ENCODE data around the gene IL17RD. TPM values are rescaled to one million over a fixed set of nuclear protein-coding genes. Genes with fewer than 3 reads are reported as not detected.
A peak's percentile ranks its signal among the peaks of the same experiment; 100 is the strongest.

Gene IL17RD
- not detected in 2 replicates for total RNA-seq (2011; cell fraction: chromatin; rRNA removed; ENCODE audit: low replicate concordance)
- not detected in 2 replicates for total RNA-seq (2011; cell fraction: nucleolus; rRNA removed)
- 0.07 TPM in 1 of 2 replicates, not detected in the other for total RNA-seq (2011; cell fraction: nucleoplasm; rRNA removed)
- total RNA-seq (2014; rRNA removed), result 0.09 TPM in 1 of 2 replicates, not detected in the other
- total RNA-seq (2014; rRNA removed; fragmentation: Illumina TruSeq; extraction: Trizol), result 0.07 TPM in 1 of 2 replicates, not detected in the other
- total RNA-seq (2015; rRNA removed; fragmentation: Illumina TruSeq; extraction: Trizol), result 0.04 TPM in 1 of 2 replicates, not detected in the other
- 0.04 and 0.25 TPM in 2 replicates for total RNA-seq (2021)
- 0.04 TPM in 1 of 2 replicates, not detected in the other for polyA plus RNA-seq (2011; rRNA removed)
- polyA plus RNA-seq (2011; cell fraction: cytosol; rRNA removed), result not detected in 2 replicates
- 0.01 TPM in 1 of 2 replicates, not detected in the other for polyA plus RNA-seq (2011; cell fraction: nucleus; rRNA removed)
- polyA plus RNA-seq (2012), result 0.01 TPM in 2 replicates
- polyA plus RNA-seq (2014; fragmentation: Illumina TruSeq; extraction: Trizol), result not detected in 2 replicates
- under 1 TPM in 1 of 2 experiments, not detected in 1; under 0.01 TPM for polyA plus RNA-seq (2014; fragmentation: Nextera tagmentation; extraction: Ambion mirVana)
- not detected in 2 replicates for polyA plus RNA-seq (2014; rRNA removed)
- polyA minus RNA-seq (2011; rRNA and poly(A)+ RNA removed), result 0.11 TPM in 1 of 2 replicates, not detected in the other
- polyA minus RNA-seq (2011; cell fraction: cytosol; rRNA and poly(A)+ RNA removed), result not detected in 2 replicates
- polyA minus RNA-seq (2011; cell fraction: nucleus; rRNA and poly(A)+ RNA removed), result 0.27 TPM in 1 of 2 replicates, not detected in the other
- Bru-seq, nascent RNA, result percentile 11 among the genes with signal in this experiment
- percentile 8 among the genes with signal in this experiment for BruChase-seq, experiment 1, labeled RNA remaining after a 2-hour chase
- percentile 8 among the genes with signal in this experiment for BruChase-seq, experiment 2, labeled RNA remaining after a 6-hour chase
- long read RNA-seq, experiment 1, result 0 reads
- long read RNA-seq, experiment 2, result 0 reads
- long read RNA-seq, experiment 3, result 0 reads

DNA sequence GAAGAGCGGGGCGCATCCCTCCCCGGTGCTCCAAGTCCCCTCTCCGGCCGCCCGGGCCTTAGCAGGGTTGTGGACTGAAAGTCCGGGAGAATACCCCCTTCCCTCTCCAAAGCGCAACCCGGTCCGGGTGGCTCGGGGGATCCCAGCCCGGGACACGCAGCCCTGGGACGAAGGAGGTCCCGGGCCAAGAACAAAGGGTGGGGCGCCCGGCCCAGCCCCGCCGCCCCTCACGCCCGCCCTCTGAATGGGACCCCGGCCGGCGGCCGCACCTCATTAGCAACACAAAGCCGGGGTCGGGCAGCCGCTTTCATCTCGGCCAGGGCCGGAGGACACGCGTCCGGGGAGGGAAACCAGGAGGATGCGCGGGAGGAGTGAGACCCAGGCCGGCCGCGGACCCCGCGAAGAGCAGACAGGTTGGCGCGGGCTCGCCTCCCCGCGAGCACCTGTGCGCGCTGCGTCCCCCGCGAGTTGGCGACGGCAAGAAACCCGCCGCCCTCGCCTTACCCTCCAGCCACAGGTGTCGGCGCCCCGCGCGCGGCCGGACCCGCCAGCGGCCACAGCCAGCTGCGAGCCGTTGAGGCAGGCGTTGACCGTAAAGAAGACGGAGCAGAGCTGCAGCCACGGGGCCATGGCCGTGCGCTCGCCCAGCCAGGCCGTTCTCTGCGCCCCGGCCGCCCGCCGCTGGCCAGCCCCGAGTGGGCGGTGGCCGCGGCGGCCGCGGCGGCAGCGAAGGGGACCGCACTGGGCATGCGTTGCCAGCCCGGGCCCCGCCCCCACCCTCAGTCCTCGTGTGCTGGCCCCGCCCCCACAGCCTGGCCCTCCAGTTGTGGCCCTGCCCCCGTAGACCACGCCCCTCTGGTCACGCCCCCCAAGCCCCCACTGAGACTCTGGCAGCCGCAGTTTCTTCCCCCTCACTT is at the start of gene IL17RD:
Gene IL17RD, minus strand, starts transcription at position 697 of the 917 bp plus-strand sequence. Its CDS starts 67 bp downstream, at position 630.
- WGBS (ENCODE audit: insufficient coverage, low coverage, missing lambda C conversion rate), result 0% methylated on average over 18 of the region's 98 CpGs
- 0 out of 2 replicates have a peak, but pooled peaks have one; percentile 16 for TF ChIP-seq L3MBTL2 (IDR thresholded peaks at IDR 0.05)
- no peak for TF ChIP-seq ELF2 (CRISPR knock-in tag; IDR thresholded peaks at IDR 0.05)
- TF ChIP-seq ZFP1 (CRISPR knock-in tag; IDR thresholded peaks at IDR 0.05), result no peak
- no peak for TF ChIP-seq NFIC (IDR thresholded peaks at IDR 0.05)
- TF ChIP-seq RBM34 (IDR thresholded peaks at IDR 0.05; ENCODE audit: borderline replicate concordance, insufficient read depth, low read length), result 0 out of 2 replicates have a peak, but pooled peaks have one; percentile 34
- peak; percentile 35; the same call in 1 of the 2 replicates for TF ChIP-seq ZBTB7A (IDR thresholded peaks at IDR 0.05; ENCODE audit: borderline replicate concordance, control insufficient read depth, low read depth, low read length)
- TF ChIP-seq RNF2 (IDR thresholded peaks at IDR 0.05), result no peak
- TF ChIP-seq RB1 (IDR thresholded peaks at IDR 0.05; ENCODE audit: low read depth), result 0 out of 2 replicates have a peak, but pooled peaks have one; percentile 22
- 0 out of 2 replicates have a peak, but pooled peaks have one; percentile 40 for TF ChIP-seq SAFB (IDR thresholded peaks at IDR 0.05; ENCODE audit: borderline replicate concordance, low read depth, low read length)
- peak; percentile 67 to 76; a peak in 3 of 4 replicates for TF ChIP-seq NRF1 (conservative IDR thresholded peaks at IDR 0.05 in 1 of 2, IDR thresholded peaks at IDR 0.05 in 1 of 2)
- TF ChIP-seq KDM2B (CRISPR knock-in tag; IDR thresholded peaks at IDR 0.05), result peak; percentile 68; the same call in 1 of the 2 replicates
- TF ChIP-seq HDAC6 (IDR thresholded peaks at IDR 0.05; ENCODE audit: low read depth, low read length), result no peak
- TF ChIP-seq, protein P1, sequence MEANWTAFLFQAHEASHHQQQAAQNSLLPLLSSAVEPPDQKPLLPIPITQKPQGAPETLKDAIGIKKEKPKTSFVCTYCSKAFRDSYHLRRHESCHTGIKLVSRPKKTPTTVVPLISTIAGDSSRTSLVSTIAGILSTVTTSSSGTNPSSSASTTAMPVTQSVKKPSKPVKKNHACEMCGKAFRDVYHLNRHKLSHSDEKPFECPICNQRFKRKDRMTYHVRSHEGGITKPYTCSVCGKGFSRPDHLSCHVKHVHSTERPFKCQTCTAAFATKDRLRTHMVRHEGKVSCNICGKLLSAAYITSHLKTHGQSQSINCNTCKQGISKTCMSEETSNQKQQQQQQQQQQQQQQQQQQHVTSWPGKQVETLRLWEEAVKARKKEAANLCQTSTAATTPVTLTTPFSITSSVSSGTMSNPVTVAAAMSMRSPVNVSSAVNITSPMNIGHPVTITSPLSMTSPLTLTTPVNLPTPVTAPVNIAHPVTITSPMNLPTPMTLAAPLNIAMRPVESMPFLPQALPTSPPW (CRISPR knock-in tag; IDR thresholded peaks at IDR 0.05), result no peak
- TF ChIP-seq HDAC8 (tag; IDR thresholded peaks at IDR 0.05), result no peak
- TF ChIP-seq RFX5 (IDR thresholded peaks at IDR 0.05; ENCODE audit: low read depth, low read length), result no peak
- peak; percentile 33; the same call in 1 of the 2 replicates for TF ChIP-seq CXXC5 (CRISPR knock-in tag; IDR thresholded peaks at IDR 0.05)
- in situ Hi-C loops (cut with MboI), result no loop called here
- Histone ChIP-seq H3K4me1 (replicated peaks in 1 of 2; ENCODE audit: control insufficient read depth in 2 of 2, insufficient read depth in 2 of 2, low read length in 2 of 2) (peaks cover 0 to 17% of the 10 kb centered on the region in 2 experiments; a peak in 2 of 5 replicates), H3K27ac (ENCODE audit: extremely low read depth, low read depth, low read length) (no peak within 1 kb of the TSS), H3K4me2 (ENCODE audit: insufficient read depth, low read length) (peak within 1 kb of the TSS; percentile 70; the same call in 1 of the 2 replicates), H3K36me3 (ENCODE audit: control insufficient read depth, insufficient read depth, low read length) (no peaks in the 10 kb centered on the region), H3K9me1 (ENCODE audit: control insufficient read depth, insufficient read depth, low read length) (no peaks in the 10 kb centered on the region), H3K9me3 (replicated peaks; ENCODE audit: control insufficient read depth, insufficient read depth, low read depth, low read length) (no peaks in the 10 kb centered on the region), H3K4me3 (peak within 1 kb of the TSS; percentile 41), H3K27me3 (ENCODE audit: control insufficient read depth in 2 of 2, insufficient read depth in 2 of 2, low read length in 2 of 2) (peaks cover 13 to 35% of the 10 kb centered on the region in 2 experiments), H4K20me1 (replicated peaks; ENCODE audit: control insufficient read depth, insufficient read depth, low read length) (no peaks in the 10 kb centered on the region), H2AFZ (ENCODE audit: low read depth, low read length) (peak within 1 kb of the TSS; percentile 79), H3K9ac (ENCODE audit: insufficient read depth in 1 of 2, low read depth in 2 of 2, low read length in 2 of 2) (peak within 1 kb of the TSS in 1 of 2 experiments; percentile 79; a peak in 2 of 4 replicates), H3K79me2 (ENCODE audit: control insufficient read depth, insufficient read depth, low read length) (no peaks in the 10 kb centered on the region)
- CTCF ChIA-PET (ENCODE audit: low intra/inter-chr PET ratio), result no interaction called here
- peak; percentile 94 for ATAC-seq
- no peak for FAIRE-seq
- intact Hi-C loops (cut with micrococcal nuclease), result loop anchor here (5.0 to 10.0 kb wide), 2 partner anchors 63 to 170 kb away; no protein-coding TSS in a partner anchor
- no TSS peak for BruUV-seq (replicated peaks)
- POLR2A ChIA-PET, result interaction anchor here (0.6 kb wide), 2 partner anchors 422 to 511 kb away, joined by 3 read pairs; no protein-coding TSS in a partner anchor
- peak; percentile 82 to 94 (median 92) for DNase-seq (ENCODE audit: extremely low read depth in 1 of 4, low spot score in 3 of 4)

Measured in K562 (cell line).